CD4-positive, alpha-beta memory T cell (primary cell): ENCODE data around the gene TYW1. TPM values are rescaled to one million over a fixed set of nuclear protein-coding genes. Genes with fewer than 3 reads are reported as not detected.
"Not testable (repeated sequence)": the region's sequence is repeated elsewhere in the genome, so short reads cannot be mapped to it uniquely, and the experiment has no call there.

Experiments
- CTCF ChIA-PET: fragments of 350-600 bp; sonication (Branson Sonifier 250); formaldehyde crosslinking; loops from one replicate; lab custom pipeline; 2021; ENCODE audit warnings: inconsistent platforms; ENCODE audit not compliant: partially characterized antibody; lab: Charles Lee
- POLR2A ChIA-PET: fragments of 350-600 bp; sonication (Branson Sonifier 250); formaldehyde crosslinking; loops from one replicate; lab custom pipeline; 2021; ENCODE audit not compliant: partially characterized antibody; lab: Charles Lee
- DNase-seq, 5 donors: peaks; one replicate each; pipeline versions ENCODE4 v3.0.0 to v3.0.0-alpha.2; 2020 to 2022; ENCODE audit warnings: mixed read lengths in 1 of 5
- H3K27ac ChIP-seq: one replicate; pipeline ENCODE4 v1.7.0; 2013; ENCODE audit warnings: low read depth, low read length
- H3K27me3 ChIP-seq: 2 replicates; pipeline ENCODE4 v1.7.0; 2013; ENCODE audit warnings: mild to moderate bottlenecking, low read length, moderate library complexity; ENCODE audit not compliant: insufficient read depth
- H3K36me3 ChIP-seq: 2 replicates; pipeline ENCODE4 v1.7.0; 2013; ENCODE audit warnings: mild to moderate bottlenecking, low read length, moderate library complexity; ENCODE audit not compliant: insufficient read depth
- H3K4me1 ChIP-seq: 2 replicates; pipeline ENCODE4 v1.7.0; 2013; ENCODE audit warnings: mild to moderate bottlenecking, low read length, moderate library complexity; ENCODE audit not compliant: insufficient read depth
- H3K4me3 ChIP-seq, 2 donors: one replicate each; pipeline ENCODE4 v1.7.0; 2013; ENCODE audit warnings: low read length in 2 of 2, mild to moderate bottlenecking in 1 of 2
- H3K9me3 ChIP-seq, 2 donors: one replicate each; pipeline ENCODE4 v1.7.0; 2013; ENCODE audit warnings: low read length in 2 of 2, control low read depth in 1 of 2; ENCODE audit not compliant: control insufficient read depth in 1 of 2
- H3K27ac Mint-ChIP-seq, 7 donors: one replicate each; pipeline ENCODE4 v1.8.0; 2020 to 2021; ENCODE audit warnings: mixed read lengths in 7 of 7, mild to moderate bottlenecking in 6 of 7, inconsistent platforms in 3 of 7, moderate library complexity in 3 of 7
- H3K27me3 Mint-ChIP-seq, 2 donors: one replicate each; pipeline ENCODE4 v1.8.0; 2020 to 2021; ENCODE audit warnings: mixed read lengths in 2 of 2
- H3K36me3 Mint-ChIP-seq, 2 donors: one replicate each; pipeline ENCODE4 v1.8.0; 2020 to 2021; ENCODE audit warnings: mixed read lengths in 2 of 2, inconsistent platforms in 1 of 2, mild to moderate bottlenecking in 1 of 2
- H3K4me1 Mint-ChIP-seq, 4 donors: one replicate each; pipeline ENCODE4 v1.8.0; 2020 to 2021; ENCODE audit warnings: mixed read lengths in 4 of 4, mild to moderate bottlenecking in 1 of 4
- H3K4me3 Mint-ChIP-seq, 8 donors: one replicate each; pipeline ENCODE4 v1.8.0; 2020 to 2021; ENCODE audit warnings: mixed read lengths in 8 of 8, mild to moderate bottlenecking in 7 of 8, moderate library complexity in 6 of 8, inconsistent platforms in 3 of 8
- H3K9me3 Mint-ChIP-seq, 8 donors: one replicate each; pipeline ENCODE4 v1.8.0; 2020 to 2021; ENCODE audit warnings: mixed read lengths in 8 of 8, mild to moderate bottlenecking in 5 of 8, inconsistent platforms in 3 of 8, moderate library complexity in 1 of 8
- intact Hi-C: fragments of 100-400 bp; cut with micrococcal nuclease; formaldehyde crosslinking; loops from one replicate; pipeline ENCODE4 v1.15.1; 2023
- polyA plus RNA-seq, 2 donors: library from polyadenylated mRNA; unstranded; fragments of 300-500 nt; fragmentation: Illumina TruSeq; gene quantifications; one replicate each; pipeline ENCODE4 v1.2.3, GENCODE V29; 2021
- total RNA-seq, 2 experiments: library from RNA; stranded (reverse); gene quantifications; one replicate each; pipeline ENCODE4 v1.2.3, GENCODE V29; 2021

TYW1 gene
- total and polyA plus RNA-seq, 4 experiments from 2014 or later: 19.2 to 32.3 (median 27.7) TPM

- H3K27ac ChIP-seq: no peak overlapping the region
- H3K36me3 Mint-ChIP-seq: peaks cover 14 to 33% of the 10 kb centered on the region in 2 donors
- no peak overlapping the region for H3K4me3 Mint-ChIP-seq
- H3K4me1 ChIP-seq: no peaks in the 10 kb centered on the region
- intact Hi-C loops: no loop called here
- no peak for DNase-seq
- H3K27me3 Mint-ChIP-seq: no peaks in the 10 kb centered on the region
- no peaks in the 10 kb centered on the region for H3K27me3 ChIP-seq
- H3K4me1 Mint-ChIP-seq: peaks cover 10 to 22% (median 13%) of the 10 kb centered on the region in 4 donors
- no peak overlapping the region for H3K4me3 ChIP-seq
- H3K9me3 ChIP-seq: no peaks in the 10 kb centered on the region
- ChIA-PET CTCF (no interaction called here), POLR2A (no interaction called here)
- H3K9me3 Mint-ChIP-seq: no peaks in the 10 kb centered on the region
- peak overlapping the region in 2 of 7 donors; percentile 20 to 50 for H3K27ac Mint-ChIP-seq
- H3K36me3 ChIP-seq: peaks cover 3% of the 10 kb centered on the region
Observed at GRCh38 chr7:67045496-67045995, 48.9 kb downstream of the TYW1 start.

GRCh38 chr7:67046819-67047218 lies 50.2 kb downstream of the TYW1 start:
- peaks cover 10 to 25% (median 15%) of the 10 kb centered on the region in 4 donors for H3K4me1 Mint-ChIP-seq
- POLR2A ChIA-PET, intact Hi-C loops, DNase-seq, H3K27ac ChIP-seq, H3K36me3 ChIP-seq, H3K4me1 ChIP-seq, CTCF ChIA-PET, H3K4me3 ChIP-seq, H3K9me3 Mint-ChIP-seq, H3K27me3 ChIP-seq, H3K4me3 Mint-ChIP-seq, H3K9me3 ChIP-seq, H3K27me3 Mint-ChIP-seq: not testable (repeated sequence)
- peak overlapping the region in 2 of 7 donors; percentile 41 to 43 for H3K27ac Mint-ChIP-seq
- peaks cover 27 to 40% of the 10 kb centered on the region in 2 donors for H3K36me3 Mint-ChIP-seq

GRCh38 chr7:67049908-67050307 lies 53.3 kb downstream of the TYW1 start:
- H3K27me3 ChIP-seq, H3K27ac ChIP-seq, H3K27me3 Mint-ChIP-seq, H3K4me1 ChIP-seq, POLR2A ChIA-PET, H3K9me3 ChIP-seq, H3K36me3 ChIP-seq, intact Hi-C loops, H3K4me3 Mint-ChIP-seq, CTCF ChIA-PET, H3K4me3 ChIP-seq, DNase-seq, H3K9me3 Mint-ChIP-seq: not testable (repeated sequence)
- peaks cover 12 to 19% (median 15%) of the 10 kb centered on the region in 4 donors for H3K4me1 Mint-ChIP-seq
- peak overlapping the region in 2 of 7 donors; percentile 13 to 60 for H3K27ac Mint-ChIP-seq
- peaks cover 56 to 57% of the 10 kb centered on the region in 2 donors for H3K36me3 Mint-ChIP-seq

- intact Hi-C loops, H3K9me3 Mint-ChIP-seq, H3K9me3 ChIP-seq, DNase-seq, H3K36me3 ChIP-seq, CTCF ChIA-PET, H3K27ac ChIP-seq, H3K27me3 Mint-ChIP-seq, H3K4me1 ChIP-seq, POLR2A ChIA-PET, H3K4me3 ChIP-seq, H3K27me3 ChIP-seq: not testable (repeated sequence)
- H3K27ac Mint-ChIP-seq: peak overlapping the region in 1 of 7 donors; percentile 3
- peak overlapping the region in 2 of 8 donors; percentile 26 to 27 for H3K4me3 Mint-ChIP-seq
- H3K4me1 Mint-ChIP-seq: peaks cover 4 to 12% (median 6%) of the 10 kb centered on the region in 4 donors
- peaks cover 59 to 60% of the 10 kb centered on the region in 2 donors for H3K36me3 Mint-ChIP-seq
Observed at GRCh38 chr7:67052161-67052560, 55.5 kb downstream of the TYW1 start.

- ChIA-PET POLR2A (no interaction called here), CTCF (no interaction called here)
- no peaks in the 10 kb centered on the region for H3K9me3 ChIP-seq
- no peaks in the 10 kb centered on the region for H3K4me1 ChIP-seq
- Mint-ChIP-seq H3K36me3 (peaks cover 60 to 61% of the 10 kb centered on the region in 2 donors), H3K27ac (no peak overlapping the region), H3K27me3 (no peaks in the 10 kb centered on the region), H3K4me3 (no peak overlapping the region), H3K9me3 (peaks cover 3 to 8% (median 7%) of the 10 kb centered on the region in 8 donors), H3K4me1 (peaks cover 0 to 8% (median 4%) of the 10 kb centered on the region in 4 donors)
- H3K4me3 ChIP-seq: no peak overlapping the region
- no peaks in the 10 kb centered on the region for H3K36me3 ChIP-seq
- H3K27ac ChIP-seq: no peak overlapping the region
- H3K27me3 ChIP-seq: no peaks in the 10 kb centered on the region
- DNase-seq: no peak
- intact Hi-C loops: no loop called here
Observed at GRCh38 chr7:67056683-67057082, 60.0 kb downstream of the TYW1 start.

GRCh38 chr7:67061321-67061720 lies 64.7 kb downstream of the TYW1 start:
- intact Hi-C loops, DNase-seq, CTCF ChIA-PET, H3K4me3 ChIP-seq, H3K4me1 Mint-ChIP-seq, H3K27me3 ChIP-seq, H3K27ac Mint-ChIP-seq, H3K27me3 Mint-ChIP-seq, H3K9me3 ChIP-seq, H3K4me1 ChIP-seq, H3K9me3 Mint-ChIP-seq, H3K36me3 ChIP-seq, POLR2A ChIA-PET, H3K4me3 Mint-ChIP-seq, H3K27ac ChIP-seq: not testable (repeated sequence)
- H3K36me3 Mint-ChIP-seq: peaks cover 42 to 48% of the 10 kb centered on the region in 2 donors

- H3K27me3 Mint-ChIP-seq, H3K27ac ChIP-seq, H3K36me3 ChIP-seq, DNase-seq, H3K4me3 ChIP-seq, H3K9me3 ChIP-seq, H3K27me3 ChIP-seq, H3K4me3 Mint-ChIP-seq, POLR2A ChIA-PET, CTCF ChIA-PET, intact Hi-C loops, H3K4me1 Mint-ChIP-seq, H3K4me1 ChIP-seq, H3K27ac Mint-ChIP-seq, H3K9me3 Mint-ChIP-seq: not testable (repeated sequence)
- H3K36me3 Mint-ChIP-seq: peaks cover 50 to 54% of the 10 kb centered on the region in 2 donors
Observed at GRCh38 chr7:67062802-67063201, 66.2 kb downstream of the TYW1 start.
